ENCODE results near the gene HNF1B.
"Not testable (repeated sequence)": the region's sequence is repeated elsewhere in the genome, so short reads cannot be mapped to it uniquely, and the experiment has no call there.

Gene HNF1B

GRCh38 chr17:37701496-37701898 lies 43.4 kb downstream of the HNF1B start:
- no peak for DNase-seq (ENCODE audit: low read depth in 2 of 2)

GRCh38 chr17:37700881-37701280 lies 44.0 kb downstream of the HNF1B start:
- DNase-seq (ENCODE audit: low read depth in 2 of 2), result no peak

- no peak for DNase-seq (ENCODE audit: low read depth in 2 of 2)
These were observed 45.4 kb downstream of the HNF1B start for GRCh38 chr17:37699285-37699973.

- DNase-seq (ENCODE audit: low read depth in 2 of 2), result no peak
These were observed 46.0 kb downstream of the HNF1B start for GRCh38 chr17:37698911-37699255.

GRCh38 chr17:37698132-37698910 lies 46.5 kb downstream of the HNF1B start:
- DNase-seq (ENCODE audit: low read depth in 2 of 2), result no peak

GRCh38 chr17:37697381-37697780 lies 47.5 kb downstream of the HNF1B start:
- no peak for DNase-seq (ENCODE audit: low read depth in 2 of 2)

- DNase-seq (ENCODE audit: low read depth in 2 of 2), result no peak
These were observed 48.5 kb downstream of the HNF1B start for GRCh38 chr17:37696366-37696765.

- no peak for DNase-seq (ENCODE audit: low read depth in 2 of 2)
These were observed 49.1 kb downstream of the HNF1B start for GRCh38 chr17:37695726-37696125.

- DNase-seq (ENCODE audit: low read depth in 2 of 2), result no peak
These were observed 50.1 kb downstream of the HNF1B start for GRCh38 chr17:37694734-37695133.

GRCh38 chr17:37693328-37693727 lies 51.5 kb downstream of the HNF1B start:
- no peak for DNase-seq (ENCODE audit: low read depth in 2 of 2)

GRCh38 chr17:37691807-37692206 lies 53.1 kb downstream of the HNF1B start:
- no peak for DNase-seq (ENCODE audit: low read depth in 2 of 2)

- DNase-seq (ENCODE audit: low read depth in 2 of 2), result no peak
These were observed 55.5 kb downstream of the HNF1B start for GRCh38 chr17:37689317-37689716.

GRCh38 chr17:37683454-37683984 lies 61.3 kb downstream of the HNF1B start:
- DNase-seq (ENCODE audit: low read depth in 2 of 2), result no peak

- DNase-seq (ENCODE audit: low read depth in 2 of 2), result no peak
These were observed 62.9 kb downstream of the HNF1B start for GRCh38 chr17:37682007-37682406.

- DNase-seq (ENCODE audit: low read depth in 2 of 2), result not testable (repeated sequence)
These were observed 64.9 kb downstream of the HNF1B start for GRCh38 chr17:37679995-37680394.

- DNase-seq (ENCODE audit: low read depth in 2 of 2), result no peak
These were observed 66.8 kb downstream of the HNF1B start for GRCh38 chr17:37678036-37678435.

GRCh38 chr17:37677021-37677420 lies 67.8 kb downstream of the HNF1B start:
- no peak for DNase-seq (ENCODE audit: low read depth in 2 of 2)

GRCh38 chr17:37676115-37676925 lies 68.5 kb downstream of the HNF1B start:
- DNase-seq (ENCODE audit: low read depth in 2 of 2), result no peak

GRCh38 chr17:37674511-37674910 lies 70.3 kb downstream of the HNF1B start:
- DNase-seq (ENCODE audit: low read depth in 2 of 2), result no peak

- DNase-seq (ENCODE audit: low read depth in 2 of 2), result no peak
These were observed 71.5 kb downstream of the HNF1B start for GRCh38 chr17:37673386-37673785.

- DNase-seq (ENCODE audit: low read depth in 2 of 2), result no peak
These were observed 72.2 kb downstream of the HNF1B start for GRCh38 chr17:37672548-37673078.
